K562 (cell line): Measurements from ENCODE around the gene SCFD2. TPM values are rescaled to one million over a fixed set of nuclear protein-coding genes. Genes with fewer than 3 reads are reported as not detected.

Source experiments
- ATF3 ChIP-seq, 2 experiments: fragments of 450-650 bp in 1 of 2; sonication (generic) in 1 of 2; formaldehyde crosslinking in 1 of 2; IDR thresholded peaks in 1 of 2; conservative IDR thresholded peaks in 1 of 2; 2 replicates each; pipeline versions ENCODE4 v1.6.1 to v1.8.1; 2016 to 2023; ENCODE audit warnings: mild to moderate bottlenecking in 2 of 2, moderate library complexity in 2 of 2, inconsistent platforms in 1 of 2, missing genetic modification reagents in 1 of 2
- BHLHE40 ChIP-seq: IDR thresholded peaks from 2 replicates; pipeline ENCODE4 v1.6.1; 2011; ENCODE audit warnings: low read length, improper control_type of control experiment
- CREB1 ChIP-seq, 2 experiments: sonication (generic) in 1 of 2; formaldehyde crosslinking in 1 of 2; IDR thresholded peaks; 2 replicates each; pipeline versions ENCODE4 v1.6.1 to v1.8.0; 2012 to 2022; ENCODE audit warnings: inconsistent platforms in 1 of 2, mild to moderate bottlenecking in 1 of 2, missing genetic modification reagents in 1 of 2, moderate library complexity in 1 of 2
- FOXA3 ChIP-seq, 2 experiments: fragments of 450-650 bp in 1 of 2; sonication (generic) in 1 of 2; formaldehyde crosslinking; IDR thresholded peaks in 1 of 2; conservative IDR thresholded peaks in 1 of 2; 2 replicates each; pipeline versions ENCODE4 v1.4.0 to v1.8.0; 2020 to 2022; ENCODE audit warnings: mild to moderate bottlenecking in 2 of 2, missing genetic modification reagents in 1 of 2
- MCM2 ChIP-seq: fragments of 450-650 bp; IDR thresholded peaks from 2 replicates; pipeline ENCODE4 v1.6.1; 2017; ENCODE audit warnings: low read depth, mild to moderate bottlenecking
- POLR2A ChIP-seq: fragments of 450-650 bp; conservative IDR thresholded peaks from 2 replicates; pipeline ENCODE4 v1.6.1; 2016
- TAF7 ChIP-seq: fragments of 450-650 bp; IDR thresholded peaks from 2 replicates; pipeline ENCODE4 v1.6.1; 2016; ENCODE audit warnings: missing genetic modification characterization, missing compliant biosample characterization
- WHSC1 ChIP-seq: IDR thresholded peaks from one replicate; pipeline ENCODE4 v1.6.1; 2012; ENCODE audit warnings: low read length, control low read depth, inconsistent platforms
- ZNF592 ChIP-seq: fragments of 450-650 bp; IDR thresholded peaks from 2 replicates; pipeline ENCODE4 v1.6.1; 2017; ENCODE audit warnings: antibody characterized with exemption, mild to moderate bottlenecking
- polyA plus RNA-seq, 8 experiments: library from polyadenylated mRNA; depleted of rRNA in 4 of 8; stranded (reverse) in 5 of 8; unstranded in 3 of 8; fragments of >200 nt; fragmentation: Nextera tagmentation in 2 of 8; fragmentation: Illumina TruSeq in 1 of 8; extraction: Ambion mirVana in 2 of 8; extraction: Trizol in 1 of 8; gene quantifications; 2 replicates each; pipeline versions ENCODE4 v1.2.1 to v1.2.3, GENCODE V29; 2011 to 2014; ENCODE audit warnings: inconsistent platforms in 1 of 8, missing spikeins in 1 of 8
- total RNA-seq, 7 experiments: library from RNA; depleted of rRNA in 6 of 7; stranded (reverse); fragments of >200 nt in 6 of 7; fragmentation: Illumina TruSeq in 2 of 7; extraction: Trizol in 2 of 7; gene quantifications; 2 replicates each; pipeline versions ENCODE4 v1.2.1 to v1.2.3, GENCODE V29; 2011 to 2021; ENCODE audit warnings: low replicate concordance in 1 of 7
- TF ChIP-seq, protein P1 (sequence below): fragments of 450-650 bp; IDR thresholded peaks from 2 replicates; pipeline ENCODE4 v1.6.1; 2016; ENCODE audit warnings: low read depth
- TF ChIP-seq, protein P2 (sequence below): fragments of 450-650 bp; IDR thresholded peaks from 2 replicates; pipeline ENCODE4 v1.6.1; 2016; ENCODE audit warnings: antibody characterized with exemption

The SCFD2 gene
- total and polyA plus RNA-seq, 9 of the 15 experiments (the other 6 are each of a cell fraction or from before 2014, with no cell fraction given), result 5.7 to 30.3 (median 22.8) TPM

- TF ChIP-seq CREB1 (IDR thresholded peaks at IDR 0.05) (0 out of 2 replicates have a peak, but pooled peaks have one; percentile 31), CREB1 (CRISPR knock-in tag; IDR thresholded peaks at IDR 0.05) (peak; percentile 63), TAF7 (tag) (peak; percentile 50; the same call in 1 of the 2 replicates), ZNF592 (0 out of 2 replicates have a peak, but pooled peaks have one; percentile 6), MCM2 (no peak), WHSC1 (no peak), BHLHE40 (no peak), FOXA3 (CRISPR knock-in tag; conservative IDR thresholded peaks at IDR 0.05 in 1 of 2, IDR thresholded peaks at IDR 0.05 in 1 of 2) (peak in 1 of 2 experiments; percentile 69; a peak in 1 of 4 replicates), ATF3 (IDR thresholded peaks at IDR 0.05) (no peak), ATF3 (CRISPR knock-in tag; conservative IDR thresholded peaks at IDR 0.05) (no peak), POLR2A (peak; percentile 91)
- TF ChIP-seq, protein P1, sequence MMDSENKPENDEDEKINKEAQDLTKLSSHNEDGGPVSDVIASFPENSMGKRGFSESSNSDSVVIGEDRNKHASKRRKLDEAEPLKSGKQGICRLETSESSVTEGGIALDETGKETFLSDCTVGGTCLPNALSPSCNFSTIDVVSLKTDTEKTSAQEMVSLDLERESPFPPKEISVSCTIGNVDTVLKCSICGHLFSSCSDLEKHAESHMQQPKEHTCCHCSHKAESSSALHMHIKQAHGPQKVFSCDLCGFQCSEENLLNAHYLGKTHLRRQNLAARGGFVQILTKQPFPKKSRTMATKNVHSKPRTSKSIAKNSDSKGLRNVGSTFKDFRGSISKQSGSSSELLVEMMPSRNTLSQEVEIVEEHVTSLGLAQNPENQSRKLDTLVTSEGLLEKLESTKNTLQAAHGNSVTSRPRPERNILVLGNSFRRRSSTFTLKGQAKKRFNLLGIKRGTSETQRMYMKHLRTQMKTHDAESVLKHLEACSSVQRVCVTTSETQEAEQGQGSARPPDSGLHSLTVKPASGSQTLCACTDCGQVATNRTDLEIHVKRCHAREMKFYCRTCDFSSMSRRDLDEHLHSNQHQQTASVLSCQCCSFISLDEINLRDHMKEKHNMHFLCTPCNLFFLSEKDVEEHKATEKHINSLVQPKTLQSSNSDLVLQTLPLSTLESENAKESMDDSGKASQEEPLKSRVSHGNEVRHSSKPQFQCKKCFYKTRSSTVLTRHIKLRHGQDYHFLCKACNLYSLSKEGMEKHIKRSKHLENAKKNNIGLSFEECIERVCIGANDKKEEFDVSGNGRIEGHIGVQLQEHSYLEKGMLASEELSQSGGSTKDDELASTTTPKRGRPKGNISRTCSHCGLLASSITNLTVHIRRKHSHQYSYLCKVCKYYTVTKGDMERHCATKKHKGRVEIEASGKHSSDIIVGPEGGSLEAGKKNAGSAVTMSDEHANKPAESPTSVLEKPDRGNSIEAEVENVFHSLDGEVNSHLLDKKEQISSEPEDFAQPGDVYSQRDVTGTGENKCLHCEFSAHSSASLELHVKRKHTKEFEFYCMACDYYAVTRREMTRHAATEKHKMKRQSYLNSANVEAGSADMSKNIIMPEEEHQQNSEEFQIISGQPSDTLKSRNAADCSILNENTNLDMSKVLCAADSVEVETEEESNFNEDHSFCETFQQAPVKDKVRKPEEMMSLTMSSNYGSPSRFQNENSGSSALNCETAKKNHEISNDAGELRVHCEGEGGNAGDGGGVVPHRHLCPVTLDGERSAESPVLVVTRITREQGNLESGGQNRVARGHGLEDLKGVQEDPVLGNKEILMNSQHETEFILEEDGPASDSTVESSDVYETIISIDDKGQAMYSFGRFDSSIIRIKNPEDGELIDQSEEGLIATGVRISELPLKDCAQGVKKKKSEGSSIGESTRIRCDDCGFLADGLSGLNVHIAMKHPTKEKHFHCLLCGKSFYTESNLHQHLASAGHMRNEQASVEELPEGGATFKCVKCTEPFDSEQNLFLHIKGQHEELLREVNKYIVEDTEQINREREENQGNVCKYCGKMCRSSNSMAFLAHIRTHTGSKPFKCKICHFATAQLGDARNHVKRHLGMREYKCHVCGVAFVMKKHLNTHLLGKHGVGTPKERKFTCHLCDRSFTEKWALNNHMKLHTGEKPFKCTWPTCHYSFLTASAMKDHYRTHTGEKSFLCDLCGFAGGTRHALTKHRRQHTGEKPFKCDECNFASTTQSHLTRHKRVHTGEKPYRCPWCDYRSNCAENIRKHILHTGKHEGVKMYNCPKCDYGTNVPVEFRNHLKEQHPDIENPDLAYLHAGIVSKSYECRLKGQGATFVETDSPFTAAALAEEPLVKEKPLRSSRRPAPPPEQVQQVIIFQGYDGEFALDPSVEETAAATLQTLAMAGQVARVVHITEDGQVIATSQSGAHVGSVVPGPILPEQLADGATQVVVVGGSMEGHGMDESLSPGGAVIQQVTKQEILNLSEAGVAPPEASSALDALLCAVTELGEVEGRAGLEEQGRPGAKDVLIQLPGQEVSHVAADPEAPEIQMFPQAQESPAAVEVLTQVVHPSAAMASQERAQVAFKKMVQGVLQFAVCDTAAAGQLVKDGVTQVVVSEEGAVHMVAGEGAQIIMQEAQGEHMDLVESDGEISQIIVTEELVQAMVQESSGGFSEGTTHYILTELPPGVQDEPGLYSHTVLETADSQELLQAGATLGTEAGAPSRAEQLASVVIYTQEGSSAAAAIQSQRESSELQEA, result no peak
- TF ChIP-seq, protein P2, sequence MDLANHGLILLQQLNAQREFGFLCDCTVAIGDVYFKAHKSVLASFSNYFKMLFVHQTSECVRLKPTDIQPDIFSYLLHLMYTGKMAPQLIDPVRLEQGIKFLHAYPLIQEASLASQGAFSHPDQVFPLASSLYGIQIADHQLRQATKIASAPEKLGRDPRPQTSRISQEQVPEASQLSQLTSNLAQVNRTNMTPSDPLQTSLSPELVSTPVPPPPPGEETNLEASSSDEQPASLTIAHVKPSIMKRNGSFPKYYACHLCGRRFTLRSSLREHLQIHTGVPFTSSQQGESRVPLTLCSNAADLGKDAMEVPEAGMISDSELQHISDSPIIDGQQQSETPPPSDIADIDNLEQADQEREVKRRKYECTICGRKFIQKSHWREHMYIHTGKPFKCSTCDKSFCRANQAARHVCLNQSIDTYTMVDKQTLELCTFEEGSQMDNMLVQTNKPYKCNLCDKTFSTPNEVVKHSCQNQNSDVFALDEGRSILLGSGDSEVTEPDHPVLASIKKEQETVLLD, result peak; percentile 100
Measured at GRCh38 chr4:53377319-53378170, 11.7 kb upstream of the SCFD2 start, which contains the start of gene FIP1L1 (continued).
